C4-2B (cell line): Measurements from ENCODE around the gene KAZALD1.

Experiments
- CTCF ChIP-seq: fragments of 450-650 bp; conservative IDR thresholded peaks from 2 replicates; pipeline ENCODE4 v1.5.1; 2017; ENCODE audit warnings: mild to moderate bottlenecking
- ZFX ChIP-seq: fragments of 450-650 bp; IDR thresholded peaks from 2 replicates; pipeline ENCODE4 v1.6.1; 2017

DNA sequence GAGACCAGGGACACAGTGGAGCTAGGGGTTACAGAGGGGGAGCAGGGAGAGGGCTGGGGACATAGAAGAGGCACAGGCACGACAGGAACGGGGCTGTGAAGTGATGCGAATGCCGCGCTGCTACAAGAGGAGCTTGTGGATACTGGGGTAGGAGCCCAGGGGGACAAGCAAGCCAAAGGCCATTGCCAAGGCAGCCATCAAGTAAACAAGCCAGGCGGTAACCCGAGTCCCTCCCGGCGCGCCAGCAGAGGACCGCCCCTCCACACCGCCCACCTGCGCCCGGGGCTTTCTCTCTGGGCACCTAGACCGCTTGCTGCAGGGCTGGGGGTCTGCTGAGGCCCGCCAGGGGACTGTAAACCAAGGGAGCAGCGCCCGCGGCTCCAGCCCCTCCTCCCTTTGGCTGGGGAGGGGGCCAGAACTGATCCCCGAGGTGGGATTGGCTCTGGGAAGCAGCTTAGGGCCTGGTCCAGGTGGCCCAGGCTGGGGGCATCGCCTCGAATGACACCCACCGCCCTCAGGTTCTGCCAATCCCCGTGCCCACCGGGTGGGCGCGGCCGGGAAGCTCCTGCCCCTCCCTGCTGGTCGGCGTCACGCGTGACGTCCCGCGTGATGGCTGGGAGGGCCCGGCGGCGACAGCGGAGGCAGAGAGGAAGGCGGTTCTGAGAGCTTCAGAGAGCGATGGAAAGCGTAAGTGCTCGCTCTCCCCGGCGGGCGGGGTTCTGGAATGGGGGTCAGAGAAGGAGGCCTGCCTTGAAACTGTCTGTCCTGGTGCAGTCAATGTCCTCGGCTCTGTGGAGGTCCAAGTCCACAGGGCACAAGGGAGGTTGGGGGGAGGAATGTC is 29.8 kb upstream of the KAZALD1 start:
- TF ChIP-seq CTCF: no peak
- no peak for TF ChIP-seq ZFX
